ENCODE data around the gene PNPLA2.

The PNPLA2 gene

DNA sequence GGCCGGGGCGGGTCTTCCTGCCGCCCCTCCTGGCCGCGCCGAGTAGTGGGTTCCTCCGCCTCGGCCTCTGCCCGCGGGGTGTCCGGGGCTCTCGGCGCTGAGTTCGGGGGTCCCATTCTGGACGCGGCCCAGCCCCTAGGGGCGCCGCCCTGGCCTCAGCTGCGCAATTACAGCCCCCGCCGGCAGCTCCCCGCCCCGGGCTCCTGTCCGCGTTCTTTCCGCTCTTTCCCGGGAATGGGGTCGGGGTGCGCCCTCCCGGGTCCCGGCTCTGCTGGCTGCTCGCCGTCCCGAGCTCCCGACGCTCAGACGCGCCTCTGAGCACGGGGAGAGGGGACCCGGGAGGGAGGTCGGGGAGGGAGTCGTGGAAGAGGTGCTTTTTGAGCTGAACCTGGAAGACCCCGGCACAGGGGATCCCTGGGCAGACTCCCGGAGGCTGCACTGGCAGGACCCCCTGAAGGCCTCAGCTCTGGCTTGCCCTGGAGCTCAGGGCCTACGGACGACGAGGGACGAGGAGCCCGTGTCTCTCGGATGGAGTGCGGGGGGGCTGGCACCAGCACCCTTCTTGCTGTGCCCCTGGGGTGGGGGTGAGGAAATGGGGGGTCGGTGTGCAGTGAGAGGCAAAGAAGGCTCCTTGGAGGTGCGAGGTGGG lies 24.5 kb downstream of the PNPLA2 start:
- no peak for DNase-seq

- DNase-seq: peak in 5 of 56 donors; percentile 14 to 43 (median 34)
Observed at GRCh38 chr11:843818-844692, 25.3 kb downstream of the PNPLA2 start.

DNA sequence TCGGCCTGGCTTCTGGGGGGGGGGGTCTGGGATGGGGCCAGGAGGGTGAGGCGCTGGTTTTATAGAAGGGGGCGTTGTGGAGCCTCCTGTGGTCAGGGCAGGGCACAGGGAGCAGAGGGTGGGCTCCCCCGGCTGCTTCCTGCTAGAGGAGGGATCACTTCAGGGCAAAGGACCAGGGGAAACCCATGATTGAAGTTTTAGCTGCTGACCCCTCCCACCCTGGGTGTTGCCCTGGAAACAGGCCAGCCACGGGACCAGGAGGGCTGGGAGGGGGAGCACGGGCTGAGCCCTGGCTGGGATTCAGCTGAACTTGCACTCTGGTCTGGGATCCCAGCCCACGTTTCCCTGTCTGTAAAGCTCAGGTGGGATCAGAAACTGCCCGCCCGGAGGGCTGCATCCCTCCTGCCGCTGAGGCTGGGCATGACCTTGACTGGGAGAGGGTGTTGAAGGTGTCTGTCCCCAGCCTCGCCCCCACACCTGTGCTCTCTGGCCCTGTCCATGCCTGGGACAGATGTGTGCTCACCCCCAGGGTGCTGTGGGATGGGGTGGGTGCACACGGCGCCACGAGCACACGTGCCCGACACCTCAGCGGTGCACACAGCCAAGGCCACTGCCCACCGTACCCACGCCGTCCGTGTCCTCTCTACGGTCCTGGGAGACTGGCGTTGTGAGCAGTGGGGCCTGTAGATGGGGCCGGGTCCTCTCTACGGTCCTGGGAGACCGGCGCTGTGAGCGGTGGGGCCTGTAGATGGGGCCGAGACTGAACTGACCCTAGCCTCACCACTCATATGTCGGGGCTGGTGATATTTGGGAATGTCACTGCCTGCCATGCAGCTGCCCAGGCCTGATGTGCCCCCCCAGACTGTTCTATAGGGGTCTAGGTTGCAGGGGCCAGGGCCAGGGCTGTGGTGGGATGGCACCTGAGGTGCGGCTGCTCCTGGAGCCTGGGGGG lies 26.3 kb downstream of the PNPLA2 start:
- peak in 11 of 56 donors; percentile 8 to 69 (median 25) for DNase-seq

GRCh38 chr11:845872-846495 lies 27.3 kb downstream of the PNPLA2 start:
- no peak for DNase-seq

- no peak for DNase-seq
Observed at GRCh38 chr11:846496-847098, 27.9 kb downstream of the PNPLA2 start.

- no peak for DNase-seq
Observed at GRCh38 chr11:847876-848275, 29.2 kb downstream of the PNPLA2 start.

DNA sequence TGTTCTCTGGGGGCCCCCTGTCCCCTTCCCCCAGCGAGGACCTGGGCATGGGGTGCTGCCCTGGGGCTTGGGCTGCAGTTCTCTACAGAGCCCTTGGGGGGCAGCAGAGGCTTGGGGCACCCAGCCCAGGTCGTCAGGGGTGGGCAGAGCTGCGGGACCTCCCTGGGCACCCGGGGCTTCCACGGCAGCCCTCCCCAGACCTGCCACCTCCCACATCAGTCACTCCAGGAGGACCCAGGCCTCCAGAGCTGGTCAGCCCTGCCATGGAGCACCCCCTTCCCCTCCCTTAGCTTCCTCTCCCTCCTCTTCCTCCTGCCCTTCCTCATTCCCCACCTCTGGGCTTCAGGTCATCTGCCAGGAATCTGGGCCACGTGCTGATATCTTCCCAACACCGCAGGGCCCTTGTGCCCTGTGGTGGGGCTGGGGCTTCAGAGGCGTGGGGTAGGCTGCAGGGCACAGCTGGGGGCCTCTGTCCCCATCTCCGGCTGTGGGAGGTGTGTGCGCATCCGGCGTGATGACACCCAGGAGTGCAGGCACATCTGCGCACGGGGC lies 29.7 kb downstream of the PNPLA2 start:
- peak in 11 of 56 donors; percentile 7 to 56 (median 17) for DNase-seq

GRCh38 chr11:849104-849824 lies 30.6 kb downstream of the PNPLA2 start:
- peak in 4 of 56 donors; percentile 23 to 35 (median 26) for DNase-seq

DNA sequence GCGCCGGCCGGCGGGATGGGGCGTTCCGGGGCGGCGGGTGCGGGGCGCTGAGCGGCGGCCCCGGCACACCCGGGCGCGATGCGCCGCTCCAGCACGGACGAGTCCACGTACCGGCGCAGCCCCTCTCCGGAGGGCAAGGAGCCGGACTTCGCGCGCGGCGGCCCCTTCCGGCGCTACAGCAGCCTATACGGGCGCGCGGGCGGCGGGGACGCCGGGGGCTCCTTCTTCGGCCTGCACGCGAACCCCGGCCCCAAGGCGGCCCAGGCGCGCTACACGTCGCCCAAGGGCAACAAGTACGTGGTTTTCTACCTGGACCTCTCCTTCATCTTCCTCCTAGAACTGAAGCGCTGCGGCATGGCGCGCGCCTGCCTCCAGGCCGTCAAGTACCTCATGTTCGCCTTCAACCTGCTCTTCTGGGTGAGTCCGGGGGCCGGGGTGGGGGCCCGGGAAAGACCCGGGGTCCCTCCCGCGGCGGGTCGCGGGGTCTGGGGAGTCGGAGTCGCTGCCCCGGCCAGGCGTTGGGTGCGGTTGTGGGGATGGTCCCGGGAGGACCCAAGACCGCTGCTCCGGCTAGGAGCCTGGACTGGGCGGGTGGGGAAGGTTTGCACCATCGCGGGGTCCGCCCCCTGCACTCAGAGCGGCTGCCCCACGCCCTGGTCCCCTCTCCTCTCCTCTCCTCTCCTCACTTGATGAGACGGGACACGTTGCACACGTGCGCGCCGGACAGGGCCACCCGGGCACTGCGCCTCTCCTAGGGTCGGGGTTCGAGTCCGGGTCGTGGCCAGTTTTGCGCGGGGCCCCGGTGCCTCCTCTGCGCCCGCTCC lies 31.4 kb downstream of the PNPLA2 start:
- DNase-seq: no peak

- no peak for DNase-seq
Observed at GRCh38 chr11:850775-851763, 32.4 kb downstream of the PNPLA2 start.

DNA sequence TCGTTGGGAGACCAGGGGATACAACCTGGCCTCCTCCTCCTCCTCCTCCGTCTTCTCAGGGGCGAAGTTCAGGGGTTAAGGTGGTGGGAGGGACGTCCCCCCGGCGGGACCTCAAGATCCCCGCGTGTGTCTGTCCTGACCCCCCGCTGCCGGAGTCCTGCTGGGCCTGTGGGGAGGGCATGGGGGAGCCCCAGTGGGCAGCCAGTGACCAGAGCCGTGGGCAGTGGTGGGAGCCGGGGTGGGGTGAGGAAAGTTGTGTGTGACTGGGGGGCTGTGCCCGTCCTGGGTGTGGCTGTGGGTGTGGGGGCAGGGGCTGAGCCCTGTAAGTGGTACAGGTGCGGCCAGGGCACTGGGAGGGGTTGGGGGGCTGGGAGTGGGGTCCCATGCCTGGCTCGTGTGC lies 34.0 kb downstream of the PNPLA2 start:
- DNase-seq: no peak

- no peak for DNase-seq
Observed at GRCh38 chr11:853682-854448, 35.2 kb downstream of the PNPLA2 start.

GRCh38 chr11:854601-855329 lies 36.1 kb downstream of the PNPLA2 start:
- no peak for DNase-seq

DNA sequence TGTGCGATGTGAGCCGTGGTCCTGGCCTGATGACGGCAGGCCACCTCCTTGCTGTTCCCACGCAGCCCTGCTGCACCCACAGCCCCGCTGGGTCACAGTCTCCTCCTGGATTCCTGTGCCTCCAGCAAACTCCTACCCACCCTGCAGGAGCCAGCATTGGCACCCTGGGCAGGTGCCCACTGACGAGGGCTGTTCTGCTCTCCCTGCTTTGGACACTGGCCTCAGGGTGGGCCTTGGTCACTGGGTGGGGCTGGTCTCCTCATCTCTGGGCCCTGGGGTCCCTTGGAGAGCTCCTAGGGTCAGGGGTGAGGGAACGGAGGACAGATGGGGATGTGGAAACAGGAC lies 36.6 kb downstream of the PNPLA2 start:
- no peak for DNase-seq

DNA sequence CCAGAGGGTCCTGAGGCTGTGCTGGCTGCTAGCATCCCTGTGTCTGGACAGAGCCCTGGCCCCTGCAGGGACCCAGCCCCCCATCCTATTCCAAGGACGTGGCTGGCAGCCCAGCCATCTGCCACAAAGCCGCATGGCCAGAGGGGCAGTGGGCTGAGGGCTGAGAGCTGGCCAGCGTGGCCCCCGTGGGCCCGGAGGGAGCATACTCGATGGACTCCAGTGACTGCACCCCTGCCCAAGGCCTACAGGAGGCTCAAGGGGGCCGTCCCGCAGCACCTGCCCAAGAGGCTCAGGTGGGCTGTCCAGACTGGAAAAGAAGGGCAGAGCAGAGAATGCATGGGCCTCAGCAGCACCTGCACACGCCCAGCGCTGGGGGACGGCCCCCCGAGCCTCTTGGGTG lies 37.1 kb downstream of the PNPLA2 start:
- no peak for DNase-seq

- DNase-seq: no peak
Observed at GRCh38 chr11:856397-856796, 37.7 kb downstream of the PNPLA2 start.

All from nucleus accumbens (tissue), 56 donors.